PFSK-1 (cell line): ENCODE data around the gene CES2.

Source experiments
- FOXP2 ChIP-seq: optimal IDR thresholded peaks from 2 replicates; pipeline ENCODE3; 2011; ENCODE audit warnings: borderline replicate concordance, control low read depth, inconsistent platforms; ENCODE audit not compliant: insufficient read depth; ENCODE audit errors: extremely low read length, extremely low read depth
- POLR2AphosphoS5 ChIP-seq: IDR thresholded peaks from 2 replicates; pipeline ENCODE4 v1.6.1; 2012; ENCODE audit warnings: low read depth, mild to moderate bottlenecking, control low read depth, low read length, moderate library complexity
- REST ChIP-seq, 2 experiments: IDR thresholded peaks; 2 replicates each; pipeline versions ENCODE4 v1.6.1 to v1.8.0; 2011 to 2012; ENCODE audit warnings: low read depth in 2 of 2, low read length in 2 of 2, control low read depth in 1 of 2, inconsistent platforms in 1 of 2, mild to moderate bottlenecking in 1 of 2, moderate library complexity in 1 of 2; ENCODE audit not compliant: insufficient read depth in 1 of 2
- SIN3A ChIP-seq: IDR thresholded peaks from 2 replicates; pipeline ENCODE4 v1.6.1; 2012; ENCODE audit warnings: mild to moderate bottlenecking, low read length, moderate library complexity, borderline replicate concordance; ENCODE audit not compliant: insufficient read depth
- TAF1 ChIP-seq: IDR thresholded peaks from 2 replicates; pipeline ENCODE4 v1.6.1; 2012; ENCODE audit warnings: low read length, control low read depth, borderline replicate concordance; ENCODE audit not compliant: insufficient read depth

- no peak for TF ChIP-seq TAF1
- TF ChIP-seq REST (IDR thresholded peaks at IDR 0.05; ENCODE audit: insufficient read depth in 1 of 2, low read depth in 2 of 2, low read length in 2 of 2) = no peak
- TF ChIP-seq POLR2AphosphoS5 = no peak
- no peak for TF ChIP-seq SIN3A
- no peak for TF ChIP-seq FOXP2
Measured at GRCh38 chr16:66920299-66920590, 15.1 kb upstream of the CES2 start.
